SIG-M5 treated with dmso at 0.1 percent for 504 hours (cell line): ENCODE data around the gene ENDOD1.

ENCODE experiments used
- DNase-seq: peaks from one replicate; lab custom pipeline; 2025; ENCODE audit not compliant: unreplicated experiment; lab: John Stamatoyannopoulos, UW

The ENDOD1 gene

DNA sequence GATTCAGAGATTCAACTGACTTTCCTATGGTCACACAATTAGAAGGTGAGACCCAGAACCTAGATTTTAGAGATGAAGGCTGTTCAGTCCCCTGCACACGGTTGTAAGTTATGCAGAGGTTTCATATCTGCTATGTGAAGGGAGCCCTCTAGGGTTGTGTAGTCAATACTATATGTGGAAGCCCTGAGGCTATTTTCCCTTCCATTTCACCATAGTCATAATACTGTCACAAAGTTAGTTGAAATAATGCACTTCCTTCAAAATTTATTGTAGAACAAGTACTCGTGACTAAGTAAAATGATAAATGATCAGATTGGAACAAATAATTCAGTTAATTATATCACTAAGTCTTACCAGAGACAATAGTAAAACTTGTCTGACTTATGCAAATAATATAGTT, 48.8 kb downstream of the ENDOD1 start:
- peak; percentile 34 for DNase-seq

DNA sequence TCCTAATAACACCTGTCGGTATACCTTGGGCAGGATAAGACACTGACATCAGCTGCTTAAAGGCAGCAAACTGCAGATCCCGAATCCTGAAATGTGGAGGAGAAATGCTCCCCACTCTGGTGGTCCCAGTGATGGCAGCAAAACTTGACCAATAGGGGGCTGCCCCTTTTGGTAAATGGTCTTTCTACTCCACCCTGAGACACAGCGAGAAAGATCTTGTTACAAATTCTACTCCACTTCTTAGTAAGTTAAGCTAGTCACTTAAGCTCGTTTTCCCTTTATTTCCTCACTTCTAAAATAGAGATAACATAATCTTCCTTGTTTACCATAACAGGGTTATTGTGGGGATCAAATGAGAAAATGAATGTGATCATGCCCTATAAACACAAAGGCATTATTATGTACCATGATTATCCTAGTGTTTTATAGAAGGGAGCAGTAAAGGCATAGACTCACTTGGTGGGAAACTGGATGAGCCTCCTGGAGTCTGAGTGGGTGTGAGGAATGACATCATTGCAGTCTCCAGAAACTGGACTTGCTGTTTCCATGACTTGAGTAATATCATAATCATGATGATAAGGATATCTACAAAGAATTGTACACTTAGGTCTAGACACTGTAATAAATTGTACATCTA, 50.9 kb downstream of the ENDOD1 start:
- DNase-seq: no peak

DNA sequence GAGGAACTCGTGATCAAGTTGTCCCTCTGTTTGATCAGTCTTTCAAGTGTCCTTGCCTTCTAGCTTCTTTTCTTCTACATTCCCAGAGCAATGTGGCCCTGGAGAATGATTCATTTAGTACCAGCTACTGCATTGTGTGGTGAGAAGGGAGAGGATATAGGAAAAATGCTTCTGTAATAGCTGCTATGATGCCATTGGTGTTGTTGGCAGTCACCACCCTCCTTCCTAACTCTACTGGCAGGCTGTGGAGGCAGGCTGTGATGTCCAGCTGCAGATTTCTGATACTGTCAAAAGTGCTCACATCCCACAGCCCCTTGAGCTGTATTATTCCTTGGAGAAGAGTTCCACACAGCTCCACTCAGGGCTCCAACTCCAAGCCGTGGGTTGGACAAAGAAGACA, 52.8 kb downstream of the ENDOD1 start:
- no peak for DNase-seq

DNA sequence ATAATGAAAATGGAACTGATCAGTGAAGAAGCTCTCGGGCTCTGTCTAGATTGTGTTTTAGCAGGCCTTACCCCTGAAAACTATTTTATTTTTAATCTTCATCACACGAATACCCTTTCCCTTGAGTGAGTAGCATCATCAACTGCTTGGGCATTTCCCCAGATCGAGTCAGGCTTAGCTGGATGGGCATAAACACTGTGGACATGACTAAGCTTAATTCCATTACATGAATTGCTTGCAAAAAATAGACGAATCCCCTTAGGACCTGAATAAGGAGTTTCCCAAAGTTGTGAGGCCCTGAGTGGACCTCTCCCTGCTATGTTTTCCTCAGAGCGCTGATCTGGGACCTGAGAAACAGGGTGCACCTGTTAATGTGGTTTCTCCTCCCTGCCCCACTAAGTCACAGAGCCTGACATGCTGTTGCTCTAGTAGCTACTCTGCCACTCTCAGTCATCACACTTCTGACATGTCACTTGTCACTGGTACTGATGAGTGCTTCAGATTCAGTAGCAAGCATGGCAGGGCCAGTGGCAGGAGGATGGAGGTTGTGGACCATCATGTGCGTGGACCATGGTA, 53.5 kb downstream of the ENDOD1 start:
- no peak for DNase-seq

DNA sequence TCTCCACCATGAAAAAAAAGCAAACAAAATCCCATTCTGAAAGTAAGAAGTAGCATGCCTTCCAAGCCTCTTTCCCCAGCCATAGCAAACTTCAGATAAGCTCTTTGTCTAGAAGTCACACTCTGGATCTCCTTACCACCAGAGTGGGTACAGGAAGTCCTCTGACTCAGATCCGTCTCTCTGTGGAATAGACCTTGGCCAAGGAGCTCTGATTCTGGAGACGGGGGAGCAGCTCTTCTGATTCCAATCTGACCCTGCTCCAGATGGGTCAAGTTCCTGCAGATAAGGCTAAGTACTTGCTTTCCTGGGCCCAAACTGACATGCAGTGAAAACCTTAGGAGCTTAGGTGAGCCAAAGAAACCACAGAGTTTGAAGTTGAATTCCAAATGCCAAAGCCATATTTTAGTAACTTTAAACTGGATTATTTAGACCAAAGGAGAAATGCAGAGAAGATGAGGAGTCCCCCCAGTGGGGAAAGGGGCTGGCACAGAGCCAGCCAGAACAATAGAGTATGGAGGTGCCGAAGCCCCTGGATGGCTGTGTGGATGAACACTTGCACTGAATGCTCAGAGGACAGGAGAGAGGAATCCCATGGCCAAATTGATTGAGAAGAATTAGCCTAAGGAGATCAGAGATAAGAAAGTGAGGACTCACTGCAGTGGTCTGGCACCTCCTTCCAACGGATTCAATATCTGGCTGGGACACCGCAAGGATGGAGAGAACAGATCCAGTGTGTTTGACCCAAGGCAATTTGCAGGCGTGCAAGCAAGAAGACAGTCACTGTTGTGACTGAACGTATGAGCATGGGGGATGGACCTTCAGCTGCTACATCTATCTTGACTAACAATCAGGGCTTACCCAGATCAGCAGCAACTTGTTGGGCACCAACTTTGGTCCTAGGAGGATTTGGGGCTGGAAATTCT, 54.9 kb downstream of the ENDOD1 start:
- DNase-seq: no peak

DNA sequence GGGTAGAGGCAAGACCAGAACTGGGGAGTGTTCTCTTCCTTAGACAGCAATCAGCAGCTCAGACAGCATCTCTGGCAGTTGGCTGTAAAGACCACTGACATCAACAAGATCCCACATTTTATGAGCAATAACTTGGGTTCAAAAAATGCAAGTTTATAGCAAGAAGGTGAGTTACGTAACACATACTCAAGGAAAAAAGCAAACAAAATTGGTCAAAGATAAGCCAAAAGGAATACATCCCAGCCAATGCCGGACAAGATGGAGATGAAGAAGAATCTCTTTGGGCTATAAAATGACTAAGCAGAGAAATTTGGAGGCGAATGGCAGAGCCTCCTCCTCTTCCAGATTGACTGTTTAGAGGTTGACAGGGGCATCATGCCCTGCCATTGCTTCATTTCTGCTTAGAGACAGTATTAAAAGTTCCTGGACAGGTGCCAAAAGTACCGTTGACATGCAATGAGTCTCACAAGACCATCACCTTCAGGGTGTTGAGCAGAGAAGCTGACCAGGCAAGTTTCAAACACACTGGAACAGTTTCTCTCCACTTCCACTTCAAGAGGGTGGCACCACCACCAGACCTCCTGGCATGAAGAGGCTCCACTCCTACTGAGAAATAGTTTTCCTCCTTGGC, 55.9 kb downstream of the ENDOD1 start:
- no peak for DNase-seq

DNA sequence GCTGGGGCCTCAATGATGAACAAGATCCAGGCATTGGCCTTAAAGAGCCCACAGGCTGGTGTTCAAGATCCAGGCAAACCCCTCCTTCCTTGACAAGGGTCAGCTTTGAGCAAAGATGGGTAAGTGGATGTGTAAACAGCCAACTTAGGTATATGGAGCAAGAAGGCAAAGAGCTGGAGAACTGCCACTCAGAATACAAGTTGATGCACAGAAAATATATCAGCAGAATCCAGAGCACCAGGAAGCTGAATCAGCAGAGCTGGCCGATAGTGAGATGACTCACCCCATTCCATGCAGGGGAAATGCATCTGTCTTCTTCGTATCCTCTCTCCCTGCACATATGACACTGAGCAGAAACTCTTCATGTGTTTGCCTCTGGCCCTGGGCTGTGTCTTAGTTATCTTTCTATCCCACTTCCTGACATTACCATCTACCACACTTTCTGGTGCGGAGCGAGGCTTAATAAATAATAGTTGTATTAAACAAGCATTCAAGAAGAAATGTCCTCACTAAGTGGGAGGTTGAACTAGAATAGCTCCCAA, 57.8 kb downstream of the ENDOD1 start:
- no peak for DNase-seq

DNA sequence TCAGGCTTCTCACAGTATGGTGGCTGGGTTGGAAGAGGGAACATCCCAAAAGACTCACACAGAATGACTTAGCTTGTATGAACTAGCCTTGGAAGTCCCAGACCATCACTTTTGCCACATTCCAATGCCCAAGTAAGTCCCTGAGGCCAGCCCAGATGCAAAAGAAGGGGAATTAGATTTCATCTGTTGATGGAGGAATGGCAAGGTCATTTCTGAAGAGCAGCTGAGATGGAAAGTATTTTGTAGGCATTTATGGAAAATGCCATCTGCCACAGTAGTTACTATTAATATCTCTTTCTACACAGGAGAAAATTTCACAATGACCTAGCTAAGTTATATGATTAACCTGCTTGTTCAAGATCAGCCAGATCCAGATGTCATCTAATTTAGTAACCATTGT, 58.8 kb downstream of the ENDOD1 start:
- DNase-seq: no peak

DNA sequence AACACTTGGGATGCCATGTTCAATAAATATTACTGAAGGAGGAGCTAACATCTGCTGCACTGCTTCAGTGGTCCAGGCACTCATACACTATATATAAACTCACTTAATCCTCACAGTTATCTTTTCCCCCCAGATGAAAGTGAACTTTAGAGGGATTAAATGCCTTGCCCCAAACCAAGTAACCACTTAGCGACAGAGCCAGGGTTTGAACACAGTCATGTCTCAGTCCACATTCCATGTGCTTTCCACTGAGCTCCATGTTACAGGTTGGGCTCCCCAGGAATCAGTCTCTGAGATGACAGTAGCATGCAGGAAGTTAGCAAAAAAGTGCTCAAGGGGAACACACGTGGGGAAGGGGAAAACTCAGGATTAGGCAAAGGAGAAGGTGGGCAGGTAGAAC, 59.3 kb downstream of the ENDOD1 start:
- no peak for DNase-seq

DNA sequence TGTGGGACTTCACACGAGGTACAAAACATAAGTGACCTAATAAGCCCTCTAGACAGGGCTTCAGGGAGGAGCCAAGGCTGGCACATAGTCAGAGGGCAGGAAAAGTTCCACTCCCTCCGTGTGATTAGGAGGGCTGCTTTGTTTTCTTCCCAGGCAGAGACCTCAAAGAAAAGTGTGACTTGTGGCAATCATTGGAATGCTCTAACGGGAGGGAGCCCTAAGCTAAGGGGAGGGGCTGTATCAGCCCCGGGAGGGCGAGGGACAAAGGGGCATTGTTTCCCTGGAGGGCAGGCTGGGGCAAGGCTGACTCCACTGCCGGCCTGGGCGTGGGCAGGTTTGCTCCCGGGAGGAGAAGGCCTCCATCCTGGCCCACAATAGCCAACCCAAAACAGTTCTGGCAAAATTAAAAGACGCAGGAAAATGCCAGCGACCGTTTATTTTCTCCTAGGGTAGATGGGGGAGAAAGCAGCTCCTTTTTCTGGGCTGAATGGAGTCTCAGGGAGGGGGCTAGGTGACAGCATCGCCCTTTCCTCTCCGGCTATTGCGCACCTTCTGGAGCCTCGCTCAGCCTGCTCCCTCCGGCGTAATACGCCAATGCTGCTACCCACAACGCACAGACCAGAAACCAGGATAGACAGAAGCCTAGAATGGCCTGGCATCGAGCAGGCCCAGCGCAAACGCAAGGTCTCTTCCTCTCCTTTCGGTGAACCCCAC, 60.2 kb downstream of the ENDOD1 start:
- no peak for DNase-seq

DNA sequence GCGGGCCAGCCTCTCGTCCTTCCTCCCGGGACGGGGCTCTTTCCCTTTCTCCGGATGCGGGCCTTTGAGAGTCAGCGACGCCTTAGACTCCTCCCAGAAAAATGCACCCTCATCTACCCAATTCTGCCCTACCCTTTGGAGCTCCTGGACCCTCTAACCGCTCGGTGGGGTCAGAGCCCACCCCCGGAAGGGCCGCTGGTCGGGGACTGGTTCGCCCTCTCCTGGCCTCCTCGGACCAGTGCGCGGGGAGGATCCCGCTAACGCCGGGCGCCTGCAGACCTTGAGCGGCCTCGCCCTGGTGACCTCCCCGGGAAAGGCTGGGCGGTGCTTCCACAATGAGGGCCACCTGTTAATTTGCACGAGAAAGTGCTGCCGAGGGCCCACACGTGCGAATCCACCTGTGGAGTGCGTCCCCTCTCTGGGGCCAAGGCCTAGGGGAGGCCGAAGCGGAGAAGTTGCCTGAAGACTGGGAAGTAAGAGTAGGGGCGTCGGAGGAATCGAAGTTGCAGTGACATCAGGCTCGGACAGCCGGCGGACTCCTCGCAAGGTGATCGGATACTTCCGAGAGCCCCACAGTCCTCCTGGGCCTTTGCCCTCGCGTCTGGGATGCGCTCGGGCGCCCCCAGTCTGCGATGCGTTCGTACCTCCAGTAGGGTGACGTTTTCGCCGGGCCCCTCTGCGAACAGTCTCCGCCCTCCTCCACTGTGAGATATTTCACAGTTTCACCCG, 61.5 kb downstream of the ENDOD1 start:
- peak; percentile 88 for DNase-seq

DNA sequence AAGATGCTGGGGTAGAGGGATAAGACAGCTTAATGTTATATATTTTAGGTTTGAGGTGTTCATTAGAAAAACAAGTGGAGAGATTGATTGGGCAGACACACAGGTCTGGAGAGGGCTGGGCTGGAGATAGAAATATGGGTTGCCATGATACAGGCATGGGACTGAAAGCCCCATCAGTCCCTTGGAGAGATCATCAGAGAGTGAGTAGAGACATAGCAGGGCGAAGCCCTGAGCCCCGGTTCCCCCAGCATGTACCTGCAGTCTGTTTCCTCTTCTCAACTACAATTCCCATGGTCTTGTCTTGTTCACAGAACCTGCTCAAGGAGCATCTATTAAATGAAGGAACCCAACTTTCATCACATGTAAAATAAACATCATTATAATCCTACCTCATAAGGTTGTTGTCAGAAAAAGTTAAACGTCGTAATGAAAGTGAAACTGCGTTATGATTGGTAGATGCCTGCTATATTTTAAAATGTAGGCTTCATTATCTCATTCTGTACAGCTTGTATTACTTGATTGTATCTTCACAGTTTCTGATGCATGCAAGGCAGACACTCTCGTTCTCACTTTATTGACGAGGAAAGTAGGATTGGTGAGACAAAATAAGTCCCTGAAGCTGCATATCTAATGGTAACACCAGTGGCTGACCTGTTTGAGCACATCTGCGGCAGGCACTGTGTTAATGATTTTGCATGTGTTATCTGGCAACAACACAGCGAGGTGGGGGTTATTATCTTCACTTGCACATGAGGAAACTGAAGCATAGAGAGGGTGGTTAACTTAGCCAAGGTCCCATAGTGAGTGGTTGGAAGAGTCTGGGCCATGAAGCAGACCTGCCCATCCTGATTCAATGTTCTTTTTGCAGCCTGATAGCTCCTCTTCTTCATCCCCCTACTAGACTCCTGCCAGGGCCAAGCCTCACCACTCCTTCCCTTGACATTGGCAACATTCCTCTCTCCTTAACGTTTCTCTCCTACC, 63.5 kb downstream of the ENDOD1 start:
- DNase-seq: no peak

DNA sequence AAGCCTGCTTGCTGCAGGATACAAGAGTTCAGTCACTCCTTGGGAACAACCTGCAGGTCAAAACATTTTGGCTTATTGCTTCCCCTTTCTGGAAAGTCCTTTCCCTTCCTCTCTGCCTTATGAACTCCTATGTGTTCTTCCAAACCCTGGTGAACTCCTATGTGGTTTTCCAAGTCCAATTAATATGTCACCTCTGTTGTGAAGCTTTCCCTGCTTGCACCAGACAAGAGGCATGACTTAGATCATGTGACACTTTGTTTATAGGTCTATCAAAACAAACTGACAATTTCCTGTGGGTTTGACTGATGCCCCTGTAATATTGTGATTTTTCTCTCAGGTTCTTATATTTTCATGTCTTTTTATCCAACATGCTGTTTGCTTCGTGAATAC, 64.2 kb downstream of the ENDOD1 start:
- no peak for DNase-seq

DNA sequence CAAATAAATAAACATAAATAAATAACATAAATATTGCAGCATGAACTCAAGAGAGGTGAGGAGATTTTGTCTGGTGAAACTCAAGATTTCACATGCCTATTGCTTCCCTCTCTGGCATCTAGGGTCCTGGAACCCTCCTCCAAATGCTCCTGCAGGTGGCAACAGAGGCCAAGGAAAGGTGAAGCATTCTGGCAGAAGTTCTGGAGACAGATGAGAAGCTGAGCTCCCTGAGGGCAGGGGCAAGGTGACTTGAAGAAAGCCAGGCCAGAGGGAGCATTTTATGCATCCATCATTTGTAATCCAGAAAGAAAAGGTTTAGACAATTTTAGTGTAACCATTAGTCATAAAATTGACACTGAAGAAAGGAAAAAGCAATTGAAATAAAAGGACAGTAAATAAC, 64.9 kb downstream of the ENDOD1 start:
- DNase-seq: peak; percentile 33

DNA sequence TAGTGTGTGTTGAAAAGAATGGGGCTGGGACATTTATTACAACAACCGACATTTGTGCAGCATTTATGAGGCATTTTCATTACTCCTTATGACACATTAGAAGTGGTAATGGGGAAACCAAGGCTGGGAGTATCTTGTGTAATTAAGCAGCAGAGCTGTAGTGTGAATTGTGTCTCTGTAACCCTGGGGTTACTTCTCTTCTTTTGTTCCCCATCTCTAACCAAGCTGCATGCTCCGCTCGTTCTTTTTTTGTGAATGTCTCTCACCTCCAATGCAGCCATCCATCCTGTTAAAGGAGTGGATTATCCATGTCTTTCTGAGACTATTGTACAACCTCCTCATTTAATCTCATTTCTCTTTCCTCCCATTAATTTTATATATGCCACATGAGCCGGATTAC, 65.7 kb downstream of the ENDOD1 start:
- no peak for DNase-seq

DNA sequence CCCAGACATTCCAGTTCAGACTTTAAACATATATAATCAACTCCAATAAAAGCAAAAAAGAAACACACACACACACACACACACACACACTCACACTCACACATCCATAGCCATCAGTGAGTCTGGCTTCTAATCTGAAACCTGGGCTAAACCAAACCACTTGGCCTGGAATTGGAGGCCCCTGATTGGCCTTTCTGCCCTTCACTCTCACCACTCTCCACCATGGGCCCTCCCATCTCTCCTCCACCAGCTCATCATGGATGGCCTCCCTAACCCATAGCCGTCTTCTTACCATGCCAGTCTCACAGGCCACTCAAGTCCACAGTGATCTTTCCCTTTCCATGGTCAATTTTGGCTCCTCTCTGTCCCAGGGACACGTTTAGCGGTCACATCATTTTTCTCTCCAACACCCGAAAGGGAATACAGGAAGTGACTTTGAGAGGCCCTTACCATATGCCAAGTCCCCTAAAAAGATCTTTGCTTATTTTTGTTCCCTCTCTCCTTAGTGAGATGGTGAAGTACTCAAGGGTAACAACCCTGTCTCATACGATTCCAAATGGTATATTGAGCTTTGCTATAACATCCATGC, 66.6 kb downstream of the ENDOD1 start:
- no peak for DNase-seq

DNA sequence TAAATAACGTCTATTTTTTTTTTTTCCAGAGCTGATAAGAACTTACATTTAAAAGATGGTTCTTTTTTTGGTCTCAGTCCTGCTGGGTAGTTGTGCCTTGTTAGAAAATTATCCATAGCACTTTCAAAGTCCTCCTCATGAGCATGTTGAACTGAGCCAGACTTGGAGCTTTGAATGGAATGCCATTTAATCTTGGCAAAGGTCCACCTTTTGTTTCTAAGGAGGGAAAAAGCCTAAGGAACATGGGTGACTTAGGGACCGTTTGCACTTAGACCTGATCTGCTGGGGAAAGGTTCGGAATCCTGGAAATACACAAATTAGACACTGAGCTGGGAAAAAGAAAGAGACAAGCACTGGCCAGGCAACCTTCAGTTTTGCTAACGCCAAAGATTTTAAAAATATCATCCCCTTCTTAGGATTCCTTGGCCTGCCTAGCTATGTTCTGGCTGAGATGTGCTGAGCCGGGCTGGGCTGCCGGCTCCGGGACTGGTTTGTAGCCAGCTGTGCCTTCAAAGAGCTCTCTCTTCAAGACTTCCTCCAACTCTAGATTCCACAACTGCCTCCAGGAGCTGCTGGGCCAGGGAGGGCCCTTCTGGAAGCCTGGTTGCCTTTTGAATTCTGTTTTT, 67.4 kb downstream of the ENDOD1 start:
- no peak for DNase-seq

DNA sequence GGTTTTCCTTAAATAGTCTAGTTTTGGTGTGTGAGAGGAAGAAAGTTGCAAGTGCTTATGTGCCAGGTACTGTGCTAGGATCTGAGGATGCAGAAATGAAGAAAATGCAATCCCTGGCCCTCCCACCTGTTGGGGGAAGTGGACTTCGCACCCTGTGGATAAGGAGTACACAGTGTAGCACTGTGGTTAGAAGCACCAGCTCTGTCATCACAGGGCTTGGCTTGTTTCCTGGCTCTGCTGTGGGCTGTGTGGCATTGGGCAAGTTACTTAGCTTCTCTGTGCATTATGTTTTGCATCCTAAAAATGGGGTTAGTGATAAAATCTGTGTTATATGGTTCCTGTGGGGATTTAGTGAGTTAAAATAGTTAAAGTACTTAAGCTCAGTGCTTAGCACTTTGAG, 68.2 kb downstream of the ENDOD1 start:
- no peak for DNase-seq
